Measurements from ENCODE around the gene CYFIP1. TPM values are rescaled to one million over a fixed set of nuclear protein-coding genes. Genes with fewer than 3 reads are reported as not detected.

Gene CYFIP1
- total RNA-seq, 4 donors from 2014 or later, result 31.1 to 52.6 (median 37.4) TPM

- no peak for TF ChIP-seq CTCF (IDR thresholded peaks at IDR 0.05 in 4 of 5, conservative IDR thresholded peaks at IDR 0.05 in 1 of 5)
- TF ChIP-seq POLR2A (IDR thresholded peaks at IDR 0.05), result no peak
These were observed 102.1 kb downstream of the CYFIP1 start for GRCh38 chr15:22878103-22878502.

GRCh38 chr15:22877607-22878006, 102.6 kb downstream of the CYFIP1 start:
- in situ Hi-C loops (cut with MboI; ENCODE audit: low sequenced_read_pairs in 4 of 4) (no loop called here), intact Hi-C loops (cut with DNase I; ENCODE audit: low total_unique reads) (no loop called here)
- H3K4me3 ChIP-seq, result no peak overlapping the region
- H3K36me3 ChIP-seq, result peaks cover 0 to 64% of the 10 kb centered on the region in 2 donors
- DNase-seq (no peak), ATAC-seq (no peak)
- no peak overlapping the region for H3K27ac ChIP-seq
- H3K4me1 ChIP-seq, result no peaks in the 10 kb centered on the region
- H3K9me3 ChIP-seq, result no peaks in the 10 kb centered on the region
- no peaks in the 10 kb centered on the region for H3K27me3 ChIP-seq
- TF ChIP-seq CTCF (IDR thresholded peaks at IDR 0.05 in 4 of 5, conservative IDR thresholded peaks at IDR 0.05 in 1 of 5), result no peak
- TF ChIP-seq POLR2A (IDR thresholded peaks at IDR 0.05), result no peak

More at GRCh38 chr15:22878103-22878502, 102.1 kb downstream of the CYFIP1 start:
- H3K27me3 ChIP-seq, result no peaks in the 10 kb centered on the region
- no peak for ATAC-seq
- in situ Hi-C loops (cut with MboI; ENCODE audit: low sequenced_read_pairs in 4 of 4) (no loop called here), intact Hi-C loops (cut with DNase I; ENCODE audit: low total_unique reads) (no loop called here)
- H3K4me3 ChIP-seq, result no peak overlapping the region
- no peak for DNase-seq
- peaks cover 0 to 60% of the 10 kb centered on the region in 2 donors for H3K36me3 ChIP-seq
- no peak overlapping the region for H3K27ac ChIP-seq
- H3K4me1 ChIP-seq, result no peaks in the 10 kb centered on the region
- H3K9me3 ChIP-seq, result no peaks in the 10 kb centered on the region

- no peak overlapping the region for H3K27ac ChIP-seq
- no peaks in the 10 kb centered on the region for H3K9me3 ChIP-seq
- ATAC-seq, result no peak
- no peak for TF ChIP-seq POLR2A (IDR thresholded peaks at IDR 0.05)
- TF ChIP-seq CTCF (IDR thresholded peaks at IDR 0.05 in 4 of 5, conservative IDR thresholded peaks at IDR 0.05 in 1 of 5), result no peak
- no peaks in the 10 kb centered on the region for H3K27me3 ChIP-seq
- no peak for DNase-seq
- in situ Hi-C loops (cut with MboI; ENCODE audit: low sequenced_read_pairs in 4 of 4) (no loop called here), intact Hi-C loops (cut with DNase I; ENCODE audit: low total_unique reads) (no loop called here)
- peaks cover 0 to 62% of the 10 kb centered on the region in 2 donors for H3K36me3 ChIP-seq
- no peak overlapping the region for H3K4me3 ChIP-seq
- no peaks in the 10 kb centered on the region for H3K4me1 ChIP-seq
These were observed 103.1 kb downstream of the CYFIP1 start for GRCh38 chr15:22877117-22877516.

- no peak for ATAC-seq
- no peak for DNase-seq
- Histone ChIP-seq H3K9me3 (no peaks in the 10 kb centered on the region), H3K4me1 (no peaks in the 10 kb centered on the region), H3K27me3 (no peaks in the 10 kb centered on the region), H3K4me3 (no peak overlapping the region), H3K36me3 (peaks cover 2 to 68% of the 10 kb centered on the region in 2 donors), H3K27ac (no peak overlapping the region)
- intact Hi-C loops (cut with DNase I; ENCODE audit: low total_unique reads) (no loop called here), in situ Hi-C loops (cut with MboI; ENCODE audit: low sequenced_read_pairs in 4 of 4) (no loop called here)
- TF ChIP-seq CTCF (IDR thresholded peaks at IDR 0.05 in 4 of 5, conservative IDR thresholded peaks at IDR 0.05 in 1 of 5) (no peak), POLR2A (IDR thresholded peaks at IDR 0.05) (no peak)
These were observed 105.2 kb downstream of the CYFIP1 start for GRCh38 chr15:22874966-22875365.

GRCh38 chr15:22874256-22874655, 105.9 kb downstream of the CYFIP1 start:
- TF ChIP-seq CTCF (IDR thresholded peaks at IDR 0.05 in 4 of 5, conservative IDR thresholded peaks at IDR 0.05 in 1 of 5) (no peak), POLR2A (IDR thresholded peaks at IDR 0.05) (no peak)
- Histone ChIP-seq H3K9me3 (no peaks in the 10 kb centered on the region), H3K27ac (no peak overlapping the region), H3K36me3 (peaks cover 2 to 75% of the 10 kb centered on the region in 2 donors), H3K4me1 (no peaks in the 10 kb centered on the region), H3K27me3 (no peaks in the 10 kb centered on the region), H3K4me3 (no peak overlapping the region)
- ATAC-seq, result no peak
- intact Hi-C loops (cut with DNase I; ENCODE audit: low total_unique reads), result no loop called here
- DNase-seq, result no peak
- in situ Hi-C loops (cut with MboI; ENCODE audit: low sequenced_read_pairs in 4 of 4), result no loop called here

Data from gastrocnemius medialis (tissue), 4 donors.